HG02610 (cell line): ENCODE measurements around the gene NUP93.

Source experiments
- ATAC-seq: cut with Tn5 transposase; IDR thresholded peaks from one replicate; pipeline ENCODE4 v1.9.1; 2021; ENCODE audit warnings: mild to moderate bottlenecking, moderate library complexity; ENCODE audit not compliant: unreplicated experiment

NUP93 gene

GRCh38 chr16:56729735-56730662 is at the start of gene NUP93:
NUP93 (plus strand) TSS chr16:56730129; CDS start chr16:56748248, 18,119 bp downstream.
- ATAC-seq = peak; percentile 67

GRCh38 chr16:56681939-56682702 is 47.8 kb upstream of the NUP93 start, which contains the start of gene MT1X:
MT1X (plus strand) TSS chr16:56682470; CDS start chr16:56682541, 71 bp downstream.
- ATAC-seq = peak; percentile 96

- no peak for ATAC-seq
Observed at GRCh38 chr16:56682703-56683397, 47.1 kb upstream of the NUP93 start.

- ATAC-seq = no peak
Observed at GRCh38 chr16:56683424-56684172, 46.3 kb upstream of the NUP93 start.

GRCh38 chr16:56684256-56684925 is 45.5 kb upstream of the NUP93 start:
- no peak for ATAC-seq

GRCh38 chr16:56684926-56685590 is 44.9 kb upstream of the NUP93 start:
- ATAC-seq = no peak

GRCh38 chr16:56686758-56687157 is 43.2 kb upstream of the NUP93 start:
- ATAC-seq = no peak

GRCh38 chr16:56688762-56689161 is 41.2 kb upstream of the NUP93 start:
- ATAC-seq = no peak

- no peak for ATAC-seq
Observed at GRCh38 chr16:56689171-56689570, 40.8 kb upstream of the NUP93 start.

- ATAC-seq = no peak
Observed at GRCh38 chr16:56690420-56691122, 39.4 kb upstream of the NUP93 start.

- no peak for ATAC-seq
Observed at GRCh38 chr16:56691885-56692284, 38.0 kb upstream of the NUP93 start.

GRCh38 chr16:56695246-56695645 is 34.7 kb upstream of the NUP93 start:
- no peak for ATAC-seq

- no peak for ATAC-seq
Observed at GRCh38 chr16:56697456-56698155, 32.3 kb upstream of the NUP93 start.

- no peak for ATAC-seq
Observed at GRCh38 chr16:56700195-56700594, 29.7 kb upstream of the NUP93 start.

- no peak for ATAC-seq
Observed at GRCh38 chr16:56700631-56701030, 29.3 kb upstream of the NUP93 start.

GRCh38 chr16:56701534-56701933 is 28.4 kb upstream of the NUP93 start:
- ATAC-seq = no peak

- ATAC-seq = no peak
Observed at GRCh38 chr16:56702836-56703235, 27.1 kb upstream of the NUP93 start.
